SHP77 (cell line): ENCODE data around the gene TFPI2.
"Not testable (repeated sequence)": the region's sequence is repeated elsewhere in the genome, so short reads cannot be mapped to it uniquely, and the experiment has no call there.

Experiments
- DNase-seq, 2 experiments: peaks; one replicate each; lab custom pipeline; 2025; lab: John Stamatoyannopoulos, UW

Gene TFPI2

GRCh38 chr7:93890464-93891068 lies at the start of gene TFPI2:
TSS of gene TFPI2 (minus strand) at chr7:93890753. CDS start at chr7:93890678, 75 bp downstream.
- no peak for DNase-seq

- DNase-seq = no peak
These were observed 47.7 kb upstream of the TFPI2 start for GRCh38 chr7:93938293-93938692.

- no peak for DNase-seq
These were observed 47.3 kb upstream of the TFPI2 start for GRCh38 chr7:93937818-93938217.

- no peak for DNase-seq
These were observed 44.5 kb upstream of the TFPI2 start for GRCh38 chr7:93935102-93935501.

GRCh38 chr7:93933156-93933555 lies 42.6 kb upstream of the TFPI2 start:
- no peak for DNase-seq

GRCh38 chr7:93931655-93932054 lies 41.1 kb upstream of the TFPI2 start:
- no peak for DNase-seq

GRCh38 chr7:93927585-93927984 lies 37.0 kb upstream of the TFPI2 start:
- no peak for DNase-seq

GRCh38 chr7:93926800-93927199 lies 36.2 kb upstream of the TFPI2 start:
- no peak for DNase-seq

- no peak for DNase-seq
These were observed 33.4 kb upstream of the TFPI2 start for GRCh38 chr7:93923942-93924341.

GRCh38 chr7:93923296-93923695 lies 32.7 kb upstream of the TFPI2 start:
- no peak for DNase-seq

GRCh38 chr7:93921607-93922566 lies 31.3 kb upstream of the TFPI2 start, which contains the start of gene GNG11:
TSS of gene GNG11 (plus strand) at chr7:93921735. CDS start at chr7:93922138, 403 bp downstream.
- DNase-seq = no peak

- no peak for DNase-seq
These were observed 30.6 kb upstream of the TFPI2 start for GRCh38 chr7:93921186-93921585.

- DNase-seq = no peak
These were observed 30.1 kb upstream of the TFPI2 start for GRCh38 chr7:93920496-93921182.

- DNase-seq = not testable (repeated sequence)
These were observed 25.8 kb upstream of the TFPI2 start for GRCh38 chr7:93916315-93916714.

- not testable (repeated sequence) for DNase-seq
These were observed 25.3 kb upstream of the TFPI2 start for GRCh38 chr7:93915888-93916287.

- DNase-seq = not testable (repeated sequence)
These were observed 24.8 kb upstream of the TFPI2 start for GRCh38 chr7:93915206-93915842.

GRCh38 chr7:93914581-93915066 lies 24.1 kb upstream of the TFPI2 start:
- no peak for DNase-seq

GRCh38 chr7:93913197-93913596 lies 22.6 kb upstream of the TFPI2 start:
- no peak for DNase-seq

GRCh38 chr7:93911661-93912060 lies 21.1 kb upstream of the TFPI2 start:
- DNase-seq = not testable (repeated sequence)

GRCh38 chr7:93911242-93911641 lies 20.7 kb upstream of the TFPI2 start:
- DNase-seq = not testable (repeated sequence)

GRCh38 chr7:93910076-93910994 lies 19.8 kb upstream of the TFPI2 start:
- no peak for DNase-seq
